ENCODE measurements around the gene SIK2. TPM values are rescaled to one million over a fixed set of nuclear protein-coding genes. Genes with fewer than 3 reads are reported as not detected.
"Not testable (repeated sequence)": the region's sequence is repeated elsewhere in the genome, so short reads cannot be mapped to it uniquely, and the experiment has no call there.

The SIK2 gene
- polyA plus RNA-seq, 5 donors: 23.2 to 33.7 (median 25.4) TPM

- no peak for DNase-seq
These were observed 53.7 kb downstream of the SIK2 start for GRCh38 chr11:111655924-111656323.

GRCh38 chr11:111657905-111658304 lies 55.7 kb downstream of the SIK2 start:
- DNase-seq: not testable (repeated sequence)

DNA sequence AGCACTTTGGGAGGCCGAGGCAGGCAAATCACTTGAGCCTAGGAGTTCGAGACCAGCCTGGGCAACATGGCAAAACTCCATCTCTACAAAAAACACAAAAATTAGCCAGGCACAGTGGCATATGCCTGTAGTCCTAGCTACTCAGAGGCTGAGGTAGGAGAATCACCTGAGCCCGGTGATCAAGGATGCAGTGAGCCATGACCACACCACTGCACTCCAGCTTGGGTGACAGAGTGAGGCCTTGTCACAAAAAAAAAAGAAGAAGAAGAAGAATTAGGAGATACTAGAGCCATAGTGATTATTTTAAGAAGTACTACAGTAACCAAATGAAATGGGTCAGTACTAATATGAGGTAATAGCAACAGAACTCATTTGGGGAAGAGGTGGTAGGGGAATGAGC lies 56.2 kb downstream of the SIK2 start:
- DNase-seq: not testable (repeated sequence)

DNA sequence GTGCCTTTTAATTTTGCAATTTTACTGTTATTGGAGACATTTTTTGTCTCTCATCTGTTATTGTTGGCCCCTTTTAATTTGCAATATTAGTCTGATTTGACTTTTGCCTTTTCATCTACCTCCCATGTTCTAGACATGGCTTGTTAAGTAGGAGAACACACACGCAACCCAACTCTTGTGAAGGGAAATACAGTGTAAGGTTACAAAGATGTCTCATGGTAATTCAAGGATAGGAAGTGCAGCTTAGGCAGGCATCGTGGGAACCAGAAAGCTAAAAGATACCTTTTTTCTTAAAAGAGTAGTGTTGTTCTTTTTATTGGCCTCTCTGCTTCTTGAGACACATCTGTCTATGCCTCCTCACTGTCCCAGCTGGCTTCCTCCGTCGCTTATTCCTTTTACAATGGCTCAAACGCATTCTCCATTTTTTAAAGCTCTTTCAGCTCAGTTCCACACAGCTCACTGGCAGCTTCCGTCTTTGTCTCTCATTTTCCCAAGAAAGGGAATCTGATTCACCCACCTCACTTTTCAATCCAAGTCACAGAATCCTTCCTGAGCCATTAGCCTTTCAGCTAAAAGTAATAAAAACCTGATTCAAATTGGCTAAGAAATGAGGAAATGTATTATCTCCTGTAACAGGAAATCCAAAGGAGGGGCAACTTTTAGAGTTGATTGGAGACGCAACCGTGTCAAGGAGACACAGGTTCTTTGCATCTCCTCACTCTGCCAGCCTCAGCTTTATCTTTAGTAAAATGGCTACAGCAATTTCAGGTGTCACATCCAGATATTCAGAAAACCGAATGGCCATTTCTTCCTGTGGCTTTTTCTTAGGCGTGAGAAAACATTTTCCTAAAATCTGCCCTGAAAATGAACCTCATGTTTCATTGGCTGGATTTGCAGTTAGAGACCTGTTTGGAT lies 57.2 kb downstream of the SIK2 start:
- no peak for DNase-seq

GRCh38 chr11:111660822-111661221 lies 58.6 kb downstream of the SIK2 start:
- no peak for DNase-seq

DNA sequence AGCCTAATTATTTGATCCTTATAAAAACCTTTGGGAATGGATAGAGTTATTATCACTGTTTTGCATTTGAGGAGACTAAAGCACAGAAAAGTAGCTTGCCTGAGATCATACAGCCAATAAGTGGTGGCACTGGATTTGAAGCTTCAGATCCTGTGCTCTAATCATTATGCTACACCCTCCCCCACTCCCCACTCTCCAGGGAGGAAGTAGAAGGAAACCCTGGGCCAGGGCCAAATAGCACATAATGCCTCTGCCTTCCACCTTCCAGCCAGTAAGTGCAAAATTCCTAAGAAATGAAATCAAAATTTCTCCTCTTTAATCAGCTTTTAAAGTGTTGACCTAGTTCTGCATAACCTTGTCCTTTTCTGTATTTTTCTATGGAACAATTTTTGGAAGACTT lies 61.6 kb downstream of the SIK2 start:
- peak; percentile 40 to 47 for DNase-seq

- DNase-seq: peak; percentile 42 to 52
These were observed 63.5 kb downstream of the SIK2 start for GRCh38 chr11:111665777-111666176.

DNA sequence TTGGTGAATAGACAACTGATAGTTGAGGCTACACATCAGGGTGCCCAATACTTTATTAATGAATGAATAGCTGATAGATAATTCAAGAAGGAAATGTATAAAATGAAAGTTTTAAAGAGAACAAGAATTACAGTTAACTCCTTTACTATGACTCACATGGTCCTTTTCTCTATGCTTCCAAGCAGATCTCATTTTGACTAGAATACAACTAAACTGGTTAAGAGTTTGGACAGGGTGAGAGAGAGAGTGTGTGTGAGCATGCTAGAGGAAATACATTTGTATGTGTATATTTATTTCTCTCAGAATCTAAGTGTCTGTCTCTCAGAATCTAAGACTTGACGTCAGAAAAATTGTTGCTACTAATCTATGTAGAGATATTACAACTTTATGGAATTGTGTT lies 66.7 kb downstream of the SIK2 start:
- DNase-seq: no peak

DNA sequence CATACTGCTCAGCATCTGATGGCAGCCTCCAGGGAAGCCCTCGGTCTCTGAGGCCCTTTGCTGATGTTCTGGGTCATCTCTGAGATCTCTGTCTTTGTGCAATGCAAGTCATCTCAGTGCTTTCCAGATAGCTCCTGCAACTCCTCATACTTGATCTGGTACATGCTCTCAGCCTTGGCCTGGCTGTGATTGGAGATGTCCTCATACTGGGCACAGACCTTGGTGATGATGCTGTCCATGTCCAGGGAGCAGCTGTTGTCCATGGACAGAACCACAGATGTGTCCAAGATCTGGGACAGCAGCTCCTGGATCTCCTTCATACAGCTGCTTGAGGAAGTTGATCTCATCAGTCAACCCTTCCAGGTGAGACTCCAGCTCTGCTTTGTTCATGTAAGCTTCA lies 69.1 kb downstream of the SIK2 start:
- DNase-seq: no peak

GRCh38 chr11:111672949-111673348 lies 70.7 kb downstream of the SIK2 start:
- DNase-seq: no peak

- DNase-seq: no peak
These were observed 72.7 kb downstream of the SIK2 start for GRCh38 chr11:111674941-111675340.

DNA sequence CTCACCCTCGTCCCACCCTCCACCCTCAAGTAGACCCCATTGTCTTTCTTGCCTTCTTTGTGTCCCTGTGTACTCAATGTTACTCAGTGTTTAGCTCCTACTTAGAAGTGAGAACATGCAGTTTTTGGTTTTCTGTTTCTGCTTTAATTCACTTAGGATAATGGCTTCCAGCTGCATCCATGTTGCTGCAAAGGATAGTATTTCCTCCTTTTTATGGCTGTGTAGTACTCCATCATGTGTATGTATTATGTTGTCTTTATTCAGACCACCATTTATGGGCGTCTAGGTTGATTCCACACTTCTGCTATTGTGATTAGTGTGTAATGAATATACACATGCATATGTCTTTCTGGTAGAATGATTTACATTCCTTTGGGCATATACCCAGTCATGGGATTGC lies 73.6 kb downstream of the SIK2 start:
- DNase-seq: no peak

DNA sequence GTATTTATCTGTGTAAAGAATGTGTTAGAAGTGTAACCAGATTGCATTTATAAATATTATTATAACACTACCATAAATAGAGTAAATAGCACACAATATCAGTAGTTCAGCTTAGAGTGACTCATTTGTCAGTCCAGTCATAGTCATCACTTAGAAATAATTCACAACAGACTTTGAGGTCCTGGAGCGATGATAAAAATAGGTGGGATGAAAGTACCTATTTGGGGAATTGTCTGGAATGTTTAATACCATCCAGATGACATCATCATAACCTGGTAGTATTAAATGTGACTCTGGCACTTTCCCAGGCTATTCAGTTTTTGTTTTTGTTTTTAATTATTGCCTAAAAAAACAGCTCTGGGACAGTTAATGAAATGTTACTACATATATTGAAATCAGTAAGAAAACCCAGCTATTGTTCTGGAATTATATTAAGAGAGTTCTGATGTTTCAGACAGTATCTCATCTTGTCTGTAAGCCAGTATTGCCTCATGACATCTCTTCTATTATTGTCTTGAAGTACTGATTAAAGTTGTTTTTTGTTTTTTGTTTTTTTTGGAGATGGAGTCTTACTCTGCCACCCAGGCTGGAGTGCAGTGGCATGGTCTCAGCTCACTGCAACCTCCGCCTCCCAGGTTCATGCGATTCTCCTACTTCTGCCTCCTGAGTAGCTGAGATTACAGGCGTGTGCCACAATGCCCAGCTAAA lies 74.8 kb downstream of the SIK2 start:
- no peak for DNase-seq

DNA sequence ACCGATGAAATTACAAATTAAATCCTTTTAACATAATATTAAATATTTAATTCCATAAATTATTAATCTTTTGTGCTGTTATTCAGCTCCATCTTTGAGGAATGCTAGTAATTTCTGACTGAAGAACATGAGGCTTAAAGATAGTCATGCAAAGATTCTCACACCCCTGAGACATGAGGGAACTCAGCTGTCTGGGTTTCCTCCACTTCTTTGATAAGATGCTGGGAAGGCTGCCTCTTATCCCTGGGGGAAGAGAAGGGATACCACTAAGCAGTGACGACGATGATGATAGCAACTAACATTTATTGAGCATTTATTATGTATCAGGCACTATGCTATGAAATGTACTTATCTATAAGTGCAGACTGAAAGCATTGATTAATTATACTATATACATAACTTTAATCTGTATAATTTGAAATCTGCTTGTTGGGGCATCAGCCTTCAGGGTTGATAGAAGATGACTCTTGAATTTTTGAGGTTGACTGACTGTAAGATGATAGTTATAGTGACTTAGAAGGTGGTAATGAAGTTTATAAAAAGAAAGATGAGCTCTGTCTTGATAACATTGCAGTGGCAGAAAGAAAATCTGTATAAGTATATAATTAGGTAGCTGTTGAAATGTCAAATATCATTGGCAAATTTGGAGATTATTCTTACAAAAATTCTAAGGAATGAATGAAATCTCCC lies 78.4 kb downstream of the SIK2 start:
- no peak for DNase-seq

- DNase-seq: no peak
These were observed 81.6 kb downstream of the SIK2 start for GRCh38 chr11:111683806-111684205.

DNA sequence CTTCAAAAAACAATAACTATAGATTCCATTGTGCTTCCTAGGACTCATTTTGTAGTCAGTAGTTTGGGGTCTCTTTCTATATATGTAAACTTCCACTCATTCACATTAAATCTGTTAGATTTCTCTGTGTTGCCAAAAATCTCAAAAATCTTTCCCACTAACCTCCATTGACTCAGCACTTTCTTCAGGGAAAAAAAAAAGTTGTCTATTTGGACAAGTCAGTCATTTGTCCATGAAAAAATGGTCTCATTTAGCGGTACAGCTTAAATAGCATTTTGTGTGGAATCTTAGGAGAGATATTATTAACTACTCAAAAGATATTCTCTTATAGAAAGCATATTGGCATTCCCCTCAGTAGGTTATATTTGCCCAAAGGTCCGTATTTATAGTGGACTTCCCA lies 82.0 kb downstream of the SIK2 start:
- no peak for DNase-seq

- DNase-seq: no peak
These were observed 85.8 kb downstream of the SIK2 start for GRCh38 chr11:111688013-111688412.

DNA sequence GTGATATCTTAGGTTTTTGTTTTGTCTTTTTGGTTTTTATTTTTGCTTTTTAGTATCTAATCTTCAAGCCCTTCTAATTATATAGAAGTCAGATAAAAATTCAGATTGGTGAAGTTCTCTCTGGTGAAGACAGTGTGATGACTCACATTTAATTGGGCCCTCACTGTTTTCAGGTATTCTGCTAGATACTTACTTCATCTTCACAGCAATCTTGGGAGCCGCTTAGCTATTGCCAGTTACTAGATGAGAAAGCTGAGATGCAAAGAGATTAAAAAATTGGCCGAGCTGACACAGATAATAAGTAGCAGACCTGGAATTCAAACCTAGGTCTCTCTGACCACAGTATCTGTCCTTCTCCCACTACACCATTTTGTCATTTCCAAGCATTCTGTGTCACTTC lies 88.9 kb downstream of the SIK2 start:
- no peak for DNase-seq

- DNase-seq: no peak
These were observed 89.5 kb downstream of the SIK2 start for GRCh38 chr11:111691741-111692140.

- no peak for DNase-seq
These were observed 91.1 kb downstream of the SIK2 start for GRCh38 chr11:111693224-111693937.

- DNase-seq: no peak
These were observed 92.6 kb downstream of the SIK2 start for GRCh38 chr11:111694851-111695250.

DNA sequence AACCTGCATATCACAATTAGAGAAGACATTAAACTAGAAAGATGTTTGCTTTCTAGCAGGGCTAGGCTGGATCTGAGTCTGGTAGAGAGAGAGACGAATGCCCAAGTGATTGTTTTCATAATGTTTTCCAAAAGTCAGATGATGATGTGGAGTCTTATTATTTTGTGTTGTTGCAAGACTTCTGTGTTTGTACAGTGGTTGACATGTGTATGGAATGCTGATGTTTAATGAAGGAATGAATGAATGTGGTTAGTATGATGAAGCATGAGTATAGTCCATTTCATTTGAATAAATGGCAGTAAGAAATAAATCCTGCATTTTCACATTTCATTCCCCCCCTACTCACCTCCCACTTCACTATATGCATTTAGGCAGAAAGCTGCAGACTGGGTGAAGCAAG lies 94.3 kb downstream of the SIK2 start:
- no peak for DNase-seq

Data from right lung (tissue), 5 donors.